ENCODE measurements around the gene CCDC24.

DNA sequence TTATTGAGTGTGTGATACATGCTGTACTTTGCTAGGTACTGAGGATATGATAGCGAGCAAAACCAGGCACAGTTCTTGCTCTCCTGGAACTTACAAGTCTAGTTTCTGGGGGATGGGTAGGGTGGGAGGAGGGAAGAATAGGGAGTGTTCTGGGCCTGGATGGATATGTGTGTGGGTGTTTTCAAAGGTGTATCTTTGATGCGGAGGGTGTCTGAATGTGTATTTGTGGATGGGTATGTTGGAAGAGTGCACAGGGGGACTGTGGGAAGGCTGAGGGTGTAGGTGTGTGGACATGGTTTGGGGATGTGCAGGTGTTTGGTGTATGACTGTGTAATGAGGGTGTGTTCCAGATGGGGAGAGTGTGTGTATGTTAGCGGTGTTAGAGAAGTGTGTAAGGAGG, 26.1 kb upstream of the CCDC24 start:
- no peak for TF ChIP-seq POLR2A (IDR thresholded peaks at IDR 0.05)
- TF ChIP-seq, protein P1, sequence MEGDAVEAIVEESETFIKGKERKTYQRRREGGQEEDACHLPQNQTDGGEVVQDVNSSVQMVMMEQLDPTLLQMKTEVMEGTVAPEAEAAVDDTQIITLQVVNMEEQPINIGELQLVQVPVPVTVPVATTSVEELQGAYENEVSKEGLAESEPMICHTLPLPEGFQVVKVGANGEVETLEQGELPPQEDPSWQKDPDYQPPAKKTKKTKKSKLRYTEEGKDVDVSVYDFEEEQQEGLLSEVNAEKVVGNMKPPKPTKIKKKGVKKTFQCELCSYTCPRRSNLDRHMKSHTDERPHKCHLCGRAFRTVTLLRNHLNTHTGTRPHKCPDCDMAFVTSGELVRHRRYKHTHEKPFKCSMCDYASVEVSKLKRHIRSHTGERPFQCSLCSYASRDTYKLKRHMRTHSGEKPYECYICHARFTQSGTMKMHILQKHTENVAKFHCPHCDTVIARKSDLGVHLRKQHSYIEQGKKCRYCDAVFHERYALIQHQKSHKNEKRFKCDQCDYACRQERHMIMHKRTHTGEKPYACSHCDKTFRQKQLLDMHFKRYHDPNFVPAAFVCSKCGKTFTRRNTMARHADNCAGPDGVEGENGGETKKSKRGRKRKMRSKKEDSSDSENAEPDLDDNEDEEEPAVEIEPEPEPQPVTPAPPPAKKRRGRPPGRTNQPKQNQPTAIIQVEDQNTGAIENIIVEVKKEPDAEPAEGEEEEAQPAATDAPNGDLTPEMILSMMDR (IDR thresholded peaks at IDR 0.05): no peak
